Loucy (cell line): ENCODE results near the gene NCK1.
A peak's percentile ranks its signal among the peaks of the same experiment; 100 is the strongest.

Source experiments
- H2AFZ ChIP-seq: fragments of 200-600 bp; sonication (generic); 2 replicates; pipeline ENCODE4 v1.6.0; 2016; ENCODE audit warnings: antibody characterized with exemption, mild to moderate bottlenecking, low read length, moderate library complexity
- H3F3A ChIP-seq: fragments of 200-600 bp; 2 replicates; pipeline ENCODE4 v1.6.0; 2016; ENCODE audit warnings: antibody characterized with exemption, low read depth, mild to moderate bottlenecking
- H3K27me3 ChIP-seq: fragments of 200-600 bp; sonication (generic); 2 replicates; pipeline ENCODE4 v1.6.1; 2014; ENCODE audit warnings: low read length, mild to moderate bottlenecking; ENCODE audit not compliant: insufficient read depth, poor library complexity, severe bottlenecking
- H3K36me3 ChIP-seq: fragments of 200-600 bp; sonication (generic); 2 replicates; pipeline ENCODE4 v1.6.1; 2016; ENCODE audit warnings: low read length; ENCODE audit not compliant: insufficient read depth
- H3K4me1 ChIP-seq: fragments of 200-600 bp; sonication (generic); 2 replicates; pipeline ENCODE4 v1.5.1; 2014; ENCODE audit warnings: low read length, mild to moderate bottlenecking; ENCODE audit not compliant: insufficient read depth, poor library complexity, severe bottlenecking
- H3K4me2 ChIP-seq: fragments of 200-600 bp; sonication (generic); 2 replicates; pipeline ENCODE4 v1.6.0; 2014; ENCODE audit warnings: antibody characterized with exemption, low read length, low read depth, mild to moderate bottlenecking; ENCODE audit not compliant: poor library complexity, severe bottlenecking
- H3K4me3 ChIP-seq: fragments of 200-600 bp; sonication (generic); 2 replicates; pipeline ENCODE4 v1.5.1; 2014; ENCODE audit warnings: low read length, mild to moderate bottlenecking, mixed read lengths; ENCODE audit not compliant: poor library complexity, severe bottlenecking
- H3K79me2 ChIP-seq: fragments of 200-600 bp; sonication (generic); 2 replicates; pipeline ENCODE4 v1.6.1; 2014; ENCODE audit warnings: low read length; ENCODE audit not compliant: insufficient read depth
- H3K9ac ChIP-seq: fragments of 200-600 bp; sonication (generic); 2 replicates; pipeline ENCODE4 v1.6.0; 2014; ENCODE audit warnings: mild to moderate bottlenecking, low read depth, low read length, moderate library complexity; ENCODE audit not compliant: poor library complexity, severe bottlenecking
- H3K9me2 ChIP-seq: fragments of 200-600 bp; sonication (generic); replicated peaks from 2 replicates; pipeline ENCODE4 v1.6.1; 2016; ENCODE audit warnings: low read depth, low read length, mixed read lengths
- H3K9me3 ChIP-seq: fragments of 200-600 bp; sonication (generic); 2 replicates; pipeline ENCODE4 v1.6.1; 2014; ENCODE audit warnings: mild to moderate bottlenecking, antibody characterized with exemption, low read length, low read depth; ENCODE audit not compliant: insufficient read depth
- H4K20me1 ChIP-seq: fragments of 200-600 bp; sonication (generic); 2 replicates; pipeline ENCODE4 v1.6.0; 2014; ENCODE audit warnings: antibody characterized with exemption, low read length, mild to moderate bottlenecking; ENCODE audit not compliant: insufficient read depth, poor library complexity, severe bottlenecking
- EZH2phosphoT487 ChIP-seq: fragments of 200-600 bp; IDR thresholded peaks from 2 replicates; pipeline ENCODE4 v1.6.1; 2018; ENCODE audit warnings: antibody characterized with exemption, mild to moderate bottlenecking, moderate library complexity, borderline replicate concordance
- TF ChIP-seq, protein P1 (sequence below): fragments of 200-600 bp; sonication (generic); conservative IDR thresholded peaks from 2 replicates; pipeline ENCODE4 v1.5.1; 2014; ENCODE audit warnings: mild to moderate bottlenecking, antibody characterized with exemption, low read length

Gene NCK1

DNA sequence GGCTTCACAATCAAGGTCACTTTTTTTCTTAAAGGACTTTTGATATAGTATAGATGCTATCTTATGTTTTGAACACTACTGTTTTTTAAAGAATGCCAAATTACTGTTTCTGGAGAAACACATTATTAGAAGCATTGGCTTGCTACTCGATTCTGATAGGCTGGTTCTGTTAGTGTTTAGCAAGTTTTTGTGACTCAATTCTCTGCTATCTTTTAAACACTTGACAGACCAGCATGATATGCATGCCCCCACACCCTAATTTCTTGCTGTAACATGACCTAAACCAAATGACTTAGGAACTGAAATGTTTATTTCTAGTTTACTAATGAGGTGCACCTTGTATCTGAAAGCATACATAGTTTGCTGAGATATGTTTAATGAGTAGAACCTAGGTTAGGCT, 90.3 kb downstream of the NCK1 start:
- no peaks in the 10 kb centered on the region for H3F3A ChIP-seq
- H3K9me2 ChIP-seq, result no peaks in the 10 kb centered on the region
- H3K36me3 ChIP-seq, result peaks cover 33% of the 10 kb centered on the region
- peaks cover 16% of the 10 kb centered on the region for H4K20me1 ChIP-seq
- no peaks in the 10 kb centered on the region for H3K4me1 ChIP-seq
- H3K9me3 ChIP-seq, result no peaks in the 10 kb centered on the region
- no peak for TF ChIP-seq EZH2phosphoT487
- no peak overlapping the region for H2AFZ ChIP-seq
- H3K4me3 ChIP-seq, result no peak overlapping the region
- H3K79me2 ChIP-seq, result peaks cover 23% of the 10 kb centered on the region
- no peaks in the 10 kb centered on the region for H3K27me3 ChIP-seq
- H3K4me2 ChIP-seq, result no peak overlapping the region
- H3K9ac ChIP-seq, result no peak overlapping the region

DNA sequence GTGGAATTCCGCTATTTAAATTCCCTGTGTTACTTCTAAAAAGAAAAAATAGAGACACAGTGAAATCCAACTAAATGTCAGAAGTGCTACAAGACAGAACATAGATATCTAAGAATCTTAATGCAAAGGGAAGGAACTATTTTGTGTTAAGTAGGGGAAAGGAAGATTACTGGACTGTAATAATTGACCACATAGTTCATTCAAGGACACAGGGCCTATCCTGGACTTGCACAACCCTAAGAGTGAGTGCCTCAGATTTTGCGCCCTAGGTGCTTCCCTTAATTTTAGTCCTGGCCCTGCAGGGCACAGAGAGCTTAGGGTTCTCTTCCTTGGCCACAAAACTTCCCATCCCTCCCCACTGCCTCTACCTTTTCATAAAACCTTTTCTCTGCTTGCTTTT, 92.2 kb downstream of the NCK1 start:
- Histone ChIP-seq H2AFZ (no peak overlapping the region), H3K4me2 (no peak overlapping the region)
- TF ChIP-seq EZH2phosphoT487, result no peak
- TF ChIP-seq, protein P1, sequence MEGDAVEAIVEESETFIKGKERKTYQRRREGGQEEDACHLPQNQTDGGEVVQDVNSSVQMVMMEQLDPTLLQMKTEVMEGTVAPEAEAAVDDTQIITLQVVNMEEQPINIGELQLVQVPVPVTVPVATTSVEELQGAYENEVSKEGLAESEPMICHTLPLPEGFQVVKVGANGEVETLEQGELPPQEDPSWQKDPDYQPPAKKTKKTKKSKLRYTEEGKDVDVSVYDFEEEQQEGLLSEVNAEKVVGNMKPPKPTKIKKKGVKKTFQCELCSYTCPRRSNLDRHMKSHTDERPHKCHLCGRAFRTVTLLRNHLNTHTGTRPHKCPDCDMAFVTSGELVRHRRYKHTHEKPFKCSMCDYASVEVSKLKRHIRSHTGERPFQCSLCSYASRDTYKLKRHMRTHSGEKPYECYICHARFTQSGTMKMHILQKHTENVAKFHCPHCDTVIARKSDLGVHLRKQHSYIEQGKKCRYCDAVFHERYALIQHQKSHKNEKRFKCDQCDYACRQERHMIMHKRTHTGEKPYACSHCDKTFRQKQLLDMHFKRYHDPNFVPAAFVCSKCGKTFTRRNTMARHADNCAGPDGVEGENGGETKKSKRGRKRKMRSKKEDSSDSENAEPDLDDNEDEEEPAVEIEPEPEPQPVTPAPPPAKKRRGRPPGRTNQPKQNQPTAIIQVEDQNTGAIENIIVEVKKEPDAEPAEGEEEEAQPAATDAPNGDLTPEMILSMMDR, result no peak

DNA sequence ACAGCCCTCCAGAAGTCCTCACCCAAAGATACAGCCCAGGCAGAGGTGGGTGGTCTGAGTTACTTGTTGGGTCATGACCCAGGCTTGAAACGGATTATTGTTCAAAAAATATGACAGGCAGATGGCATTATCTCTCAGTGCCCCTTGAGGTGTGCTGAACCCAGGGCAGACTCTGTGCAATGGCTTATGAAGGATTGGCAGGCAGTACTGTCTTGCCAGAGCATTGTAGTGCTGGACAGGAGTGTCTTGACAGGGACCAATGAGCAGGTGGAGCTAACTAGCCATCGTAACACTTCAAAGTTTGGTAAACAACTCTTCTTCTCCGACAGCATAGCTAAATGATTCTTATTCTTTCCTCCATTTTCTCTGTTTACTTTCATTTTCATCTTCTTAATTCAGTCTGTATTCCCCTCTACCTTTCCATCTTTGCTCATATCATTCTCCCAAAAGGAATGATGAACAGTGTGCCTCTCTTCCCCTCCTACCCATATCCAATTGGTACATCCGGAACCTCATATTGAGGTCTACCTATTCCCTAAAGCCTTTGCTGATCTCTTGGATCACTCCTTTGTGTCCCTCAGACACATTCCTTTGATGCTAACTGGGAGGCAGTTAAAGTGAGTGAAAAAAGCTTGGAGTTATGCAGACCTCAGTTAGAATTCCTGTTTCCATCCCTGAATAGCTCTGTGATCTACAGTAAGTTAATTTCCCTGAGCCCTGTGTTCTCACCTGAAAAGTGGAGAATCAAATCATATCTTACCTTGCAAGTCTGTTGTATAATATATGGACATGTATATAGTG, 93.2 kb downstream of the NCK1 start:
- no peak overlapping the region for H2AFZ ChIP-seq
- no peak overlapping the region for H3K4me3 ChIP-seq
- H3K36me3 ChIP-seq, result peaks cover 14% of the 10 kb centered on the region; the same call in 1 of the 2 replicates
- H3K79me2 ChIP-seq, result peaks cover 14% of the 10 kb centered on the region; the same call in 1 of the 2 replicates
- H3K9ac ChIP-seq, result no peak overlapping the region
- peak overlapping the region; percentile 15 for H3K4me2 ChIP-seq
- H3K4me1 ChIP-seq, result no peaks in the 10 kb centered on the region
- H3K9me3 ChIP-seq, result no peaks in the 10 kb centered on the region
- no peak for TF ChIP-seq EZH2phosphoT487
- TF ChIP-seq, protein P1, result no peak
- no peaks in the 10 kb centered on the region for H3K9me2 ChIP-seq
- no peaks in the 10 kb centered on the region for H3F3A ChIP-seq
- no peaks in the 10 kb centered on the region for H3K27me3 ChIP-seq
- H4K20me1 ChIP-seq, result no peaks in the 10 kb centered on the region

More for the DNA sequence above, 92.2 kb downstream of the NCK1 start:
- Histone ChIP-seq H3K9ac (no peak overlapping the region), H3K4me3 (no peak overlapping the region), H3K27me3 (no peaks in the 10 kb centered on the region), H3K9me3 (no peaks in the 10 kb centered on the region), H3F3A (no peaks in the 10 kb centered on the region), H3K79me2 (peaks cover 19% of the 10 kb centered on the region; the same call in 1 of the 2 replicates), H3K4me1 (no peaks in the 10 kb centered on the region), H3K36me3 (peaks cover 16% of the 10 kb centered on the region; the same call in 1 of the 2 replicates), H4K20me1 (peaks cover 8% of the 10 kb centered on the region), H3K9me2 (no peaks in the 10 kb centered on the region)

DNA sequence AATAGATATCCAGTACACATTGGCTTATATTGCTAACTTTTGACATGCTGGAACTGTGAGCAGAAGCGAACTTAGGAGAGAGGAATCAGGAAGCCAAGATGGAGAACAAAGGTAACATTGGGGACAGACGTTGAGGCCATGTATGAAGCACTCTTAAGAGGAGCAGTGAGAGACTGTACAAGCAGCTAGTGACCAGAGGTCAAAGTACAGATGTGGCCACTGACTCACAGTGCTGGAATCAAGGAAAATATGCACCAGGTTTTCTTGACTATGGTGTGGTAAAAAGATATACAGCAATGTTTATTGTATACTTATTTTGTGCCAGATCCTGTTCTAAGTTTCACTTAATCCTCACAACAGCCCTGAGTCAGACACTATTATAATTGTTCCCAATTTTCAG, 93.8 kb downstream of the NCK1 start:
- Histone ChIP-seq H3K4me2 (no peak overlapping the region), H2AFZ (no peak overlapping the region), H3K27me3 (no peaks in the 10 kb centered on the region), H3K9me3 (no peaks in the 10 kb centered on the region), H3K9me2 (no peaks in the 10 kb centered on the region), H3F3A (no peaks in the 10 kb centered on the region), H4K20me1 (no peaks in the 10 kb centered on the region), H3K4me1 (no peaks in the 10 kb centered on the region), H3K79me2 (peaks cover 8% of the 10 kb centered on the region; the same call in 1 of the 2 replicates), H3K4me3 (no peak overlapping the region), H3K36me3 (peaks cover 8% of the 10 kb centered on the region; the same call in 1 of the 2 replicates), H3K9ac (no peak overlapping the region)
- no peak for TF ChIP-seq EZH2phosphoT487
- TF ChIP-seq, protein P1, result no peak
